Astrocyte of the spinal cord (primary cell): ENCODE data around the gene CTR9.

Source experiments
- DNase-seq: peaks from one replicate; pipeline ENCODE4 v3.0.0; 2011; ENCODE audit warnings: low read depth, low spot score
- H3K4me3 ChIP-seq: 2 replicates; pipeline ENCODE4 v1.5.1; 2011; ENCODE audit warnings: low read depth, mild to moderate bottlenecking, low read length, moderate library complexity
- CTCF ChIP-seq: IDR thresholded peaks from 2 replicates; pipeline ENCODE4 v1.5.1; 2012; ENCODE audit warnings: low read depth, mild to moderate bottlenecking, low read length, inconsistent platforms
- in situ Hi-C: cut with HindIII; loops from 2 replicates; pipeline ENCODE4 v1.10.0; 2017; ENCODE audit warnings: low sequenced_read_pairs

CTR9 gene

GRCh38 chr11:10751581-10751940 lies 515 bp downstream of the CTR9 start:
- TF ChIP-seq CTCF: no peak
- DNase-seq: no peak
- in situ Hi-C loops: no loop called here
- H3K4me3 ChIP-seq: peak overlapping the region; percentile 86

GRCh38 chr11:10752061-10752460 lies 1.0 kb downstream of the CTR9 start:
- no peak for DNase-seq
- in situ Hi-C loops: no loop called here
- peak overlapping the region; percentile 86 for H3K4me3 ChIP-seq
- no peak for TF ChIP-seq CTCF

- in situ Hi-C loops: no loop called here
- DNase-seq: no peak
- no peak overlapping the region for H3K4me3 ChIP-seq
- no peak for TF ChIP-seq CTCF
These were observed 1.4 kb downstream of the CTR9 start for GRCh38 chr11:10752486-10752885.

GRCh38 chr11:10758957-10759356 lies 7.9 kb downstream of the CTR9 start:
- in situ Hi-C loops: no loop called here
- peak; percentile 27 for TF ChIP-seq CTCF
- H3K4me3 ChIP-seq: no peak overlapping the region
- DNase-seq: no peak

GRCh38 chr11:10761085-10761698 lies 10.1 kb downstream of the CTR9 start:
- DNase-seq: no peak
- in situ Hi-C loops: no loop called here
- H3K4me3 ChIP-seq: no peak overlapping the region
- TF ChIP-seq CTCF: no peak

- in situ Hi-C loops: no loop called here
- TF ChIP-seq CTCF: no peak
- no peak overlapping the region for H3K4me3 ChIP-seq
- no peak for DNase-seq
These were observed 11.1 kb downstream of the CTR9 start for GRCh38 chr11:10762185-10762584.
